IPS-20b (cell line): ENCODE data around the gene BORCS8.

Source experiments
- H3K27ac ChIP-seq: one replicate; pipeline ENCODE4 v1.5.1; 2013; ENCODE audit warnings: low read length
- H3K27me3 ChIP-seq: 2 replicates; pipeline ENCODE4 v1.6.1; 2013; ENCODE audit warnings: mild to moderate bottlenecking, low read length, inconsistent platforms; ENCODE audit not compliant: insufficient read depth
- H3K36me3 ChIP-seq: 2 replicates; pipeline ENCODE4 v1.6.1; 2013; ENCODE audit warnings: low read depth, mild to moderate bottlenecking, inconsistent platforms, low read length, moderate library complexity; ENCODE audit not compliant: insufficient read depth
- H3K4me1 ChIP-seq: 2 replicates; pipeline ENCODE4 v1.6.1; 2013; ENCODE audit warnings: mild to moderate bottlenecking, control low read depth, inconsistent platforms, low read length, moderate library complexity; ENCODE audit not compliant: insufficient read depth
- H3K4me3 ChIP-seq: 2 replicates; pipeline ENCODE4 v1.5.1; 2013; ENCODE audit warnings: mild to moderate bottlenecking, low read length, inconsistent platforms
- H3K9ac ChIP-seq: 2 replicates; pipeline ENCODE4 v1.6.1; 2013; ENCODE audit warnings: low read depth, mild to moderate bottlenecking, inconsistent platforms, low read length, moderate library complexity
- H3K9me3 ChIP-seq: 2 replicates; pipeline ENCODE4 v1.6.1; 2013; ENCODE audit warnings: mild to moderate bottlenecking, low read depth, low read length, inconsistent platforms; ENCODE audit not compliant: insufficient read depth

The BORCS8 gene

GRCh38 chr19:19212916-19213315 lies 21.0 kb upstream of the BORCS8 start:
- Histone ChIP-seq H3K9ac (no peak overlapping the region), H3K4me3 (peak overlapping the region; percentile 73; the same call in 1 of the 2 replicates), H3K9me3 (no peaks in the 10 kb centered on the region), H3K36me3 (no peaks in the 10 kb centered on the region), H3K4me1 (no peaks in the 10 kb centered on the region), H3K27ac (no peak overlapping the region), H3K27me3 (peaks cover 73% of the 10 kb centered on the region)

GRCh38 chr19:19211499-19212420 lies 19.8 kb upstream of the BORCS8 start, which contains the start of gene NCAN:
NCAN (plus strand) TSS chr19:19211958; CDS start chr19:19216954, 4,996 bp downstream.
- H3K9ac ChIP-seq: peak within 1 kb of the TSS; percentile 27; the same call in 1 of the 2 replicates
- H3K36me3 ChIP-seq: no peaks in the 10 kb centered on the region
- no peaks in the 10 kb centered on the region for H3K9me3 ChIP-seq
- H3K27ac ChIP-seq: no peak within 1 kb of the TSS
- peaks cover 84% of the 10 kb centered on the region for H3K27me3 ChIP-seq
- H3K4me3 ChIP-seq: peak within 1 kb of the TSS; percentile 73
- H3K4me1 ChIP-seq: no peaks in the 10 kb centered on the region

GRCh38 chr19:19209372-19209771 lies 17.4 kb upstream of the BORCS8 start:
- H3K4me1 ChIP-seq: no peaks in the 10 kb centered on the region
- no peak overlapping the region for H3K4me3 ChIP-seq
- no peaks in the 10 kb centered on the region for H3K9me3 ChIP-seq
- H3K9ac ChIP-seq: no peak overlapping the region
- peaks cover 93% of the 10 kb centered on the region for H3K27me3 ChIP-seq
- H3K27ac ChIP-seq: no peak overlapping the region
- no peaks in the 10 kb centered on the region for H3K36me3 ChIP-seq

- H3K9me3 ChIP-seq: no peaks in the 10 kb centered on the region
- no peak overlapping the region for H3K4me3 ChIP-seq
- H3K9ac ChIP-seq: no peak overlapping the region
- no peaks in the 10 kb centered on the region for H3K4me1 ChIP-seq
- no peak overlapping the region for H3K27ac ChIP-seq
- peaks cover 83% of the 10 kb centered on the region for H3K27me3 ChIP-seq
- H3K36me3 ChIP-seq: no peaks in the 10 kb centered on the region
Measured at GRCh38 chr19:19207637-19208572, 16.0 kb upstream of the BORCS8 start.

- Histone ChIP-seq H3K9me3 (no peaks in the 10 kb centered on the region), H3K36me3 (peaks cover 5% of the 10 kb centered on the region), H3K4me3 (no peak overlapping the region), H3K27ac (no peak overlapping the region), H3K4me1 (no peaks in the 10 kb centered on the region), H3K27me3 (peaks cover 73% of the 10 kb centered on the region), H3K9ac (no peak overlapping the region)
Measured at GRCh38 chr19:19206938-19207337, 15.0 kb upstream of the BORCS8 start.

GRCh38 chr19:19205416-19206410 lies 13.8 kb upstream of the BORCS8 start:
- no peak overlapping the region for H3K27ac ChIP-seq
- H3K27me3 ChIP-seq: peaks cover 61% of the 10 kb centered on the region
- no peak overlapping the region for H3K4me3 ChIP-seq
- no peak overlapping the region for H3K9ac ChIP-seq
- H3K9me3 ChIP-seq: no peaks in the 10 kb centered on the region
- peaks cover 14% of the 10 kb centered on the region for H3K36me3 ChIP-seq
- no peaks in the 10 kb centered on the region for H3K4me1 ChIP-seq

- H3K9ac ChIP-seq: no peak overlapping the region
- H3K27me3 ChIP-seq: peaks cover 45% of the 10 kb centered on the region
- no peak overlapping the region for H3K4me3 ChIP-seq
- peaks cover 20% of the 10 kb centered on the region for H3K36me3 ChIP-seq
- no peaks in the 10 kb centered on the region for H3K4me1 ChIP-seq
- H3K9me3 ChIP-seq: no peaks in the 10 kb centered on the region
- H3K27ac ChIP-seq: no peak overlapping the region
Measured at GRCh38 chr19:19204181-19204580, 12.2 kb upstream of the BORCS8 start.

- Histone ChIP-seq H3K9me3 (no peaks in the 10 kb centered on the region), H3K27ac (no peak within 1 kb of the TSS), H3K4me1 (no peaks in the 10 kb centered on the region), H3K4me3 (peak within 1 kb of the TSS; percentile 81), H3K27me3 (peaks cover 41% of the 10 kb centered on the region), H3K9ac (peak within 1 kb of the TSS; percentile 82), H3K36me3 (peaks cover 30% of the 10 kb centered on the region)
Measured at GRCh38 chr19:19203012-19203856, 11.3 kb upstream of the BORCS8 start, which contains the start of gene NR2C2AP. NR2C2AP (minus strand) TSS chr19:19203414; CDS start chr19:19203060, 354 bp downstream.

- peaks cover 32% of the 10 kb centered on the region for H3K36me3 ChIP-seq
- H3K27me3 ChIP-seq: peaks cover 37% of the 10 kb centered on the region
- no peaks in the 10 kb centered on the region for H3K4me1 ChIP-seq
- no peaks in the 10 kb centered on the region for H3K9me3 ChIP-seq
- H3K27ac ChIP-seq: no peak overlapping the region
- peak overlapping the region; percentile 82 for H3K9ac ChIP-seq
- peak overlapping the region; percentile 81 for H3K4me3 ChIP-seq
Measured at GRCh38 chr19:19202707-19203011, 10.7 kb upstream of the BORCS8 start.
